WERI-Rb-1 (cell line): Measurements from ENCODE around the gene SPIN2A.
A peak's percentile ranks its signal among the peaks of the same experiment; 100 is the strongest.
"Not testable (repeated sequence)": the region's sequence is repeated elsewhere in the genome, so short reads cannot be mapped to it uniquely, and the experiment has no call there.

Source experiments
- DNase-seq: peaks from one replicate; pipeline ENCODE4 v3.0.0-alpha.2; 2020
- H3K27ac ChIP-seq: fragments of 250-450 bp; sonication (Bioruptor Pico); 2 replicates; pipeline ENCODE4 v1.5.1; 2020; ENCODE audit warnings: mild to moderate bottlenecking, moderate library complexity
- H3K27me3 ChIP-seq: fragments of 250-450 bp; sonication (Bioruptor Pico); 2 replicates; pipeline ENCODE4 v1.5.1; 2021; ENCODE audit warnings: mild to moderate bottlenecking, low read depth, moderate library complexity; ENCODE audit not compliant: insufficient read depth, severe bottlenecking
- H3K36me3 ChIP-seq: fragments of 250-450 bp; sonication (Bioruptor Pico); 2 replicates; pipeline ENCODE4 v1.5.1; 2020; ENCODE audit warnings: mild to moderate bottlenecking, moderate library complexity
- H3K4me3 ChIP-seq: 2 replicates; pipeline ENCODE4 v1.5.1; 2011; ENCODE audit warnings: low read depth, mild to moderate bottlenecking, control low read depth, low read length
- H3K9me3 ChIP-seq: fragments of 250-450 bp; sonication (Bioruptor Pico); 2 replicates; pipeline ENCODE4 v1.5.1; 2021; ENCODE audit warnings: mild to moderate bottlenecking, moderate library complexity; ENCODE audit not compliant: severe bottlenecking
- TF ChIP-seq, protein P1 (sequence below): IDR thresholded peaks from 2 replicates; pipeline ENCODE4 v1.5.1; 2011; ENCODE audit warnings: low read depth, mild to moderate bottlenecking, control low read depth, inconsistent platforms, low read length

Gene SPIN2A

DNA sequence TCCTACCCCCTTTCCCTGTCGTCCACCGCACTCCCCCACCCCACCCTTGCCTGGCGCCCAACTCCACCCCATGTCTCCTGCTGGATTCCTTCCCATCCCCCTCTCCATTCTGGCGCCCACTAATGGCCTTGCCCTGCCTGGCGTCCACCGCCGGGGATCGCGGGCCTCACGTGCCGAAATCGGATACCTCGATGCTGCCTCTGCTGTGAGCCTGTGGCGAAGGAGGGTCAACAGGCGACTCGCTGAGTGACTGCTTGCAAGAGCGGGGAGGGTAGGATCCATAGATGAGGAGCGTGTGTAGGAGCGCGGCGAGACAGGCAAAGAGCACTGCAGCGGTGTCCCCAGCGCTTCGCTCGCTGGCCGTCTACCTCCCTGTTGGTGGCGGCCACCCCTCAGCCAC lies at the start of gene SPIN2A:
Gene SPIN2A, minus strand, starts transcription at position 325 of the 400 bp plus-strand sequence. CDS start 800 bp downstream, outside the sequence.
- DNase-seq, H3K4me3 ChIP-seq, H3K27me3 ChIP-seq, H3K27ac ChIP-seq, H3K9me3 ChIP-seq, H3K36me3 ChIP-seq: not testable (repeated sequence)

DNA sequence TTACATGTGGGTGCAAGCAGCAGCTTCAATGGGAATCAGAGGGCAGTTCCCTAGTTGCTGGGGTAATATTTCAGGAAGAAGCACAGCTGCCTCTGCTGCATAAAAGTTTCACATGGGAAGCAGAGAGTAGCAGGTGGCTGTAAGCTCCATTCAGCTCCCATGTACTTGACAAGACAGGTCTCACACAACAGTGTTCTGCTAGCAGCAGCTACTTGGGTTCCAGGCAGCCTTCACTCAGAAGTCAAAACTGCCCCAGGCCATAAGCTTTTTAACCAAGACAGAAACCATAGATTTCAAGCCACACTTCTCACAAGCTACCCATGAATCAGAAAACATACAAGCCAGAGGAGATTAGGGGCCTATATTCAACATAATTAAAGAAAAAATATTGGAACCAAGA lies 41.4 kb upstream of the SPIN2A start:
- Histone ChIP-seq H3K4me3 (no peak overlapping the region), H3K27me3 (no peaks in the 10 kb centered on the region), H3K9me3 (no peaks in the 10 kb centered on the region), H3K27ac (no peak overlapping the region), H3K36me3 (no peaks in the 10 kb centered on the region)
- TF ChIP-seq, protein P1, sequence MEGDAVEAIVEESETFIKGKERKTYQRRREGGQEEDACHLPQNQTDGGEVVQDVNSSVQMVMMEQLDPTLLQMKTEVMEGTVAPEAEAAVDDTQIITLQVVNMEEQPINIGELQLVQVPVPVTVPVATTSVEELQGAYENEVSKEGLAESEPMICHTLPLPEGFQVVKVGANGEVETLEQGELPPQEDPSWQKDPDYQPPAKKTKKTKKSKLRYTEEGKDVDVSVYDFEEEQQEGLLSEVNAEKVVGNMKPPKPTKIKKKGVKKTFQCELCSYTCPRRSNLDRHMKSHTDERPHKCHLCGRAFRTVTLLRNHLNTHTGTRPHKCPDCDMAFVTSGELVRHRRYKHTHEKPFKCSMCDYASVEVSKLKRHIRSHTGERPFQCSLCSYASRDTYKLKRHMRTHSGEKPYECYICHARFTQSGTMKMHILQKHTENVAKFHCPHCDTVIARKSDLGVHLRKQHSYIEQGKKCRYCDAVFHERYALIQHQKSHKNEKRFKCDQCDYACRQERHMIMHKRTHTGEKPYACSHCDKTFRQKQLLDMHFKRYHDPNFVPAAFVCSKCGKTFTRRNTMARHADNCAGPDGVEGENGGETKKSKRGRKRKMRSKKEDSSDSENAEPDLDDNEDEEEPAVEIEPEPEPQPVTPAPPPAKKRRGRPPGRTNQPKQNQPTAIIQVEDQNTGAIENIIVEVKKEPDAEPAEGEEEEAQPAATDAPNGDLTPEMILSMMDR = no peak
- no peak for DNase-seq

DNA sequence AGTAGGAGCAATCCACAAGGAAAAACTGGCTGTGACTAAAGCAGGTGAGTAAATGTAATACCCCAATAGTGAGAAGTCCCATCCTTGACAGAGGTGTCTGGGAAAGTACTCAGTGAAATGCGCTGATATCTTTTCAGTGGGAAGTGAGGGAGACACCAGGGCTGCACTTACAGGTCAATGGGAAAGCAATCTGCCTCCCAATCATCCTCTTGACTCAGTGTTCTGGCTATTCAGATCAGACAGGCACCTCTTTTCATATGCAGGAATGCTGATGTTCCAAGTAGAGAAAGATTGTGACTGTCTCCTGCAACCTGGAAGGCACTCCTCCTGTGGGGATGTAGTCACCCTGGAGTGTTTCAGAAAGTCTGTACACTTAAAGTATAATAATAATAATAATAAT lies 39.9 kb upstream of the SPIN2A start:
- DNase-seq = no peak
- Histone ChIP-seq H3K36me3 (no peaks in the 10 kb centered on the region), H3K4me3 (no peak overlapping the region), H3K27me3 (no peaks in the 10 kb centered on the region), H3K9me3 (no peaks in the 10 kb centered on the region), H3K27ac (no peak overlapping the region)
- TF ChIP-seq, protein P1 = no peak

DNA sequence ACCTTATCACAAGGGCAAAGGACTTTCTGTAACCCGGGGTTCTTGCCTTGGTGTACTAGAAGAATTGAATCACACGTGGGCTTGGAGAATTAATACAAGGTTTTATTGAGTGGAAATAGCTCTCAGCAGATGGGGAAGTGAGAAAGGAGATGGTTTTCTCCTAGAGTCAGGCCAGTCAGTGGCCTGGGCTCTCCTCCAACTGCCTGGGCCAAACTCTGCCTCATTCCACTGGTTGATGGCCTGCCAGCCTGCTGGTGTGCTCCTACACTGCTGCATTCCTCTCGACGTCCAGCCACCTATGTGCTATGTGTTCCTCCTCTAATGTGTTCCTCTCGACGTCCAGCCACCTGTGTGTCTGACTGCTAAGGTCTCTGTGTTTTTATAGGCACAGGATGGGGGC lies 35.3 kb upstream of the SPIN2A start:
- H3K27me3 ChIP-seq = no peaks in the 10 kb centered on the region
- no peak for DNase-seq
- no peak overlapping the region for H3K4me3 ChIP-seq
- TF ChIP-seq, protein P1 = no peak
- H3K36me3 ChIP-seq = no peaks in the 10 kb centered on the region
- no peak overlapping the region for H3K27ac ChIP-seq
- H3K9me3 ChIP-seq = no peaks in the 10 kb centered on the region

DNA sequence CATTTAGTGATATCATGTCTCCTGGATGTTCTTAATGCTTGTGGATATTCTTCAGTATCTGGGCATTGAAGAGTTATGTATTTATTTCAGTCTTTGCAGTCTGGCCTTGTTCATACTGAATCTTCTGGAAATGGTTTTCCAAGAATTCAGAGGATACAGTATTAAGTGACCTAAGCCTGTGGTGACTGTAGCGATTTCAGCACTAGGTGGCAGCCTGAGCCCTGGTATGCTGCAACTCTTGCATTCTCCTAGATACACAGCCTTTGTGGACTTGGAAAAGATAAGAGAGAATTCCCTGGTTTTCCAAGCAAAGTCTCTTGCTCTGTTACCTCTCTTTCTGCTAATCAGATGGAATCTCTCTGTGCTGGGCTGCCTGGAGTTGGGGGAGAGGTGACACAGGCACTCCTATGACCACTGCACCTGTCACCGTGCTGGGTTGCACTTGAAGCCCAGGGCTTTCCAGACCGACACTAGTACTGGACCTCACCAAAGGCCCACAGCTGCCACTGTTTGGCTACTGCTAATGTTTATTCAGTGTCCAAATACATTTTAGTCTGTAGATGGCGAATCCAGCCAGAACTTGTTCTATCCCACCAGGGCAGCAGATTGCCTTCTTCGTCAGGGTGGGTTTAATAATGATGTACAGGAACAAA lies 19.3 kb upstream of the SPIN2A start:
- no peak overlapping the region for H3K4me3 ChIP-seq
- no peaks in the 10 kb centered on the region for H3K36me3 ChIP-seq
- TF ChIP-seq, protein P1 = peak; percentile 59; the same call in 1 of the 2 replicates
- peak; percentile 14 for DNase-seq
- H3K9me3 ChIP-seq = no peaks in the 10 kb centered on the region
- H3K27me3 ChIP-seq = no peaks in the 10 kb centered on the region
- no peak overlapping the region for H3K27ac ChIP-seq

DNA sequence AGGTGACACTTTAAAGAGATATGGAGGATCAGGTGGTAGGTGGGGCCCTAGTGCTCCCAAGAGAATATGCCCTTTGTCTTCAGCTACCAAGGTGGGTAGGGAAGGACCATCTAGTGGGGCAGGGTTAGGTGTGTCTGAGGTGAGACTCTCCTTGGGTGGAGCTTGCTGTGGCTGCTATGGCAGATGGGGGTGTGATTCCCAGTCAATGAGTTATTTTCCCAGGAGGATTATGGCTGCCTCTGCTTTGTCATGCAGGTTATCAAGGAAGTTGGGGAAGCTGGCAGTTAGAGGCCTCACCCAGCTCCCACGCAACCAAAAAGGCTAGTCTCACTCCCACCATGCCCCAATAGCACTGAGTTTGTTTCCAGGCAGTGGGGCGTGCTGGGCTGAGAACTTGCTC lies 18.0 kb upstream of the SPIN2A start:
- TF ChIP-seq, protein P1 = no peak
- Histone ChIP-seq H3K27ac (no peak overlapping the region), H3K36me3 (no peaks in the 10 kb centered on the region), H3K9me3 (no peaks in the 10 kb centered on the region), H3K27me3 (no peaks in the 10 kb centered on the region), H3K4me3 (no peak overlapping the region)
- no peak for DNase-seq

DNA sequence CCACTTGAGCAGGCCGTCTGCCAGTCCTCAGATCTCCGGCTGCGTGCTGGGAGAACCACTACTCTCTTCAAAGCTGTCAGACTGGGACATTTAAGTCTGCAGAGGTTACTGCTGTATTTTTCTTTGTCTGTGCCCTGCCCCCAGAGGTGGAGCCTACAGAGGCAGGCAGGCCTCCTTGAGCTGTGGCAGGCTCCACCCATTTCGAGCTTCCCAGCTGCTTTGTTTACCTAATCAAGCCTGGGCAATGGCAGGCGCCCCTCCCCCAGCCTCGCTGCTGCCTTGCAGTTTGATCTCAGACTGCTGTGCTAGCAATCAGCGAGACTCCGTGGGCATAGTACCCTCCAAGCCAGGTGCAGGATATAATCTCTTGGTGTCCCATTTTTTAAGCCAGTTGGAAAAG lies 15.0 kb upstream of the SPIN2A start:
- H3K27ac ChIP-seq, H3K9me3 ChIP-seq, H3K36me3 ChIP-seq, H3K4me3 ChIP-seq, H3K27me3 ChIP-seq, DNase-seq: not testable (repeated sequence)
